ENCODE results near the gene SUGT1.

DNA sequence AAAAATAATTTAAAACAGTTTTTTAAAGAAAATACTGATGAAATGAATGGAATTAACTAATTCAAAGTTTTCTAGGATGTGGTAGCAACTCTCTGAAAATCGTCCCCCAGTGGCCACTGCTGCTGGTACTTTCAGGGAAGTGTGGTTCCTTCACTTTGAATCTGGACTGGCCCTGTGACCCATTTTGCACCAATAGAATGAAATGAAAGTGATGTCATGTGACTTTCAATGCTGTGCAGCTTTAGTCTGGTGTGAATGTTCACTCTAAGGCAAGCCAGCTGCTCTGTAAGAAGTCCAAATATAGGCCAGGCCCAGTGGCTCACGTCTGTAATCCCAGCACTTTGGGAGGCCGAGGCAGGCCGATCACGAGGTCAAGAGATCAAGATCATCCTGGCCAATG is 36.8 kb upstream of the SUGT1 start:
- TF ChIP-seq, protein P1, sequence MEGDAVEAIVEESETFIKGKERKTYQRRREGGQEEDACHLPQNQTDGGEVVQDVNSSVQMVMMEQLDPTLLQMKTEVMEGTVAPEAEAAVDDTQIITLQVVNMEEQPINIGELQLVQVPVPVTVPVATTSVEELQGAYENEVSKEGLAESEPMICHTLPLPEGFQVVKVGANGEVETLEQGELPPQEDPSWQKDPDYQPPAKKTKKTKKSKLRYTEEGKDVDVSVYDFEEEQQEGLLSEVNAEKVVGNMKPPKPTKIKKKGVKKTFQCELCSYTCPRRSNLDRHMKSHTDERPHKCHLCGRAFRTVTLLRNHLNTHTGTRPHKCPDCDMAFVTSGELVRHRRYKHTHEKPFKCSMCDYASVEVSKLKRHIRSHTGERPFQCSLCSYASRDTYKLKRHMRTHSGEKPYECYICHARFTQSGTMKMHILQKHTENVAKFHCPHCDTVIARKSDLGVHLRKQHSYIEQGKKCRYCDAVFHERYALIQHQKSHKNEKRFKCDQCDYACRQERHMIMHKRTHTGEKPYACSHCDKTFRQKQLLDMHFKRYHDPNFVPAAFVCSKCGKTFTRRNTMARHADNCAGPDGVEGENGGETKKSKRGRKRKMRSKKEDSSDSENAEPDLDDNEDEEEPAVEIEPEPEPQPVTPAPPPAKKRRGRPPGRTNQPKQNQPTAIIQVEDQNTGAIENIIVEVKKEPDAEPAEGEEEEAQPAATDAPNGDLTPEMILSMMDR (IDR thresholded peaks at IDR 0.05) = no peak
- TF ChIP-seq POLR2A (IDR thresholded peaks at IDR 0.05) = no peak
